DMS 273 (cell line): ENCODE results near the gene ACBD3.
A peak's percentile ranks its signal among the peaks of the same experiment; 100 is the strongest.
"Not testable (repeated sequence)": the region's sequence is repeated elsewhere in the genome, so short reads cannot be mapped to it uniquely, and the experiment has no call there.

Experiments used
- DNase-seq: peaks from one replicate; lab custom pipeline; 2025; ENCODE audit not compliant: unreplicated experiment; lab: John Stamatoyannopoulos, UW

ACBD3 gene

DNA sequence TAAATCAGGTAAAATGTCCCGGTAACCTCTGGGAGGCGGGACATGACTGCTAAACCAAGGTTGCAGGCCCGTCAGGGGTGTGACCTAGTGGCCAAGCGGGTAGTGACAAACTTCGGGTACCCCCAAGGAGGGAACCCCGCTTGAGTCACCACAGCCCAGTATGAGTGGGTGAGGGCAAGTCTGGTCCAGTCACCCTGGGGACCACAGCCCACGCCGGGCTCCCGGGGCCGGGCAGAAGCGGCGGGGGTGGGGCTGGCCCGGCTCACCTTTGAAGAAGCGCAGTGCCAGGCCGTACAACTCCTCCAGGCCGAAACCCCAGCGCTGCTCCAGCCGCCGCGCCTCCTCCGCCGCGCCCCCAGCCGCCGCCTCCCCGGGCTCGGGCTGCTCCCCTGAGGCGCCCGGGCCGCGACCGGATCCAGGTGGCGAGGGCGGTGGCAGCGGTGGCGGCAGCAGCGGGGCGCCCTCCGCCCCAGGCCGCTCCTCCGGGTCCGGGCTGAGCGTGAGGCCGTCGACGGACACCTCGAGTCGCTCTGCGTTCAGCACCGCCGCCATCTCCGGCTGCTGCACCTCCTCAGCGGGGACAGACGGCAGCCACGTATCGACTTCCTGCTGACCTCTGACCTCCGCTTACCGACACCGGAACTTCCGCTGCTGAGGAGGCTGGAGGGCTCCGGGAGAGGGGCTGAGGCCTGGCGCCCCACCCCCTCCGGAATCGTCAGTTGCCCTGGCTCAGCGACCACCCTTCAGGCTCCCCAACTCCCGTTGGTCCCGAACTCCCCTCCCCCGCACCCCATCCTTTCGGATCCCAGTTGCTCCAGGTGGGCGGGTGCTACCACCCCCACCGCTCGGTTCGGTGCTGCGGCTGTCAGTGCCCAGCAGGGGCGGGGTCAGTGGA is at the start of gene ACBD3:
TSS of gene ACBD3 (minus strand) at position 618 of the 895 bp plus-strand sequence. CDS start at position 552, 66 bp downstream.
- DNase-seq: peak; percentile 94

DNA sequence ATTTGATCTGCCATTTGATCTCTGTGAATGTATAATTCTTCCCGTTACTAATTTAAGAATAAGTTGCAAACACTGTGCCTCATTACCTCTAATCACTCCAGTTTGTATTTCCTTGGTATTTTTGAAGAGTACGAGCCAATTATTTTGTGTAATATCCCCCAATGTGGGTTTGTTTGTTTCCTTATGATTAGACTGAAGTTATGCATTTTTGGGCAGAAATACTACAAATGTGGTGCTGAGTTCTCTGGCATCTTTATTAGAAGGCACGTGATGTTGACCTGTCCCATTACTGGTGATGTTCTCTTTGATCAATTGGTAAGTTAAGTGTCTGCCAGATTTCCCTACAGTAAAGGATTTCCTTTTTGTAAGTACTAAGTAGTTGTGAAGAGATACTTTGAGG is 47.3 kb upstream of the ACBD3 start:
- no peak for DNase-seq

DNA sequence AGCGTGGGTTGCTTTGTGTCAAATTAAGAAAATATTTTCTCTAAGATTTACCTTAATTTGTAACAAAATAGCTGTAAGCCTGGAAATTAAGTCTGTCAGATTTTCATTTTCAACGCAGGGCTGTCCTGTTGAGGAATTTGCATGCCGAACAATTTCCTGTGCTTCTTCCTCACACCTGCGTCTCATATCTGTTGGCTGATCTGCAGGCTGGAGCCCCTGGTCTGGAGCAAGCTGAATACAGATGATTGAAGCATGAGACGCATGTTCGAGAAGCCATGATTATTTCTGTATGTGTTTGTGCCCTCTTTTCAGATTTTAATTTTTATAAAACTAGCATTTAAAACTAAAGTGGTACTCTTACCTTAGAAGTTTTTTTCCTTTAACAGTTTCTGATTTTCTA is 46.8 kb upstream of the ACBD3 start:
- no peak for DNase-seq

DNA sequence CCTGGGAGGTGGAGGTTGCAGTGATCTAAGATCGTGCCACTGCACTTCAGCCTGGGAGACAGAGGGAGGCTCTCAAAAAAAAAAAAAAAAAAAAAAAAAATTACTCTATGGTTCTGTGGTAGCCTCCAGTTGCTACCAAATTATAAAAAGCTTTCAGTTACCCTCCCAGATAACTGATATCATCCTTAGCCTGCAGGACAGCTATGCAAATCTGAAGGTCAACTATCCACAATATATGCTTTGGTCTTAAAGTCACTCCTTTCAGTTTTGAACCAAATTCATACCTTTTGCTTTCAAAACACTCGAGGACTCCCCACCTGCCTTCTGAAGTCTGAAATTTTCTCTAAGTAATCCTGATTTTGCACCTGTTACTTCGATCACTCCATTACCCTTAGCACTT is 40.1 kb upstream of the ACBD3 start:
- no peak for DNase-seq

DNA sequence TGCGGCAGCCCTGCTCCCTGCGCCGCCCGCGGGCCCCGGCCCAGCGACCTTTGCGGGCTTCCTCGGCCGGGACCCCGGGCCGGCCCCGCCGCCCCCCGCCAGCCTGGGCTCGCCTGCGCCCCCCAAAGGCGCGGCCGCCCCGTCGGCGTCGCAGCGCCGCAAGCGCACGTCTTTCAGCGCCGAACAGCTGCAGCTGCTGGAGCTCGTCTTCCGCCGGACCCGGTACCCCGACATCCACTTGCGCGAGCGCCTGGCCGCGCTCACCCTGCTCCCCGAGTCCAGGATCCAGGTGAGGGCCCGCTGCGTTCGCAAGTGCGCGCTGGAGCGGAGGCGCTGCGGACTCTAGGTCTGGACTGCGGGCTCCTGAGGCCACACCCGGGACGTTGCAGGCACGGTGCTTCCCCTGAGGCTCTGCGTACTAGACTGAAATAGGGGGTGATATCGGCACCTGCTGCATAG is 37.3 kb upstream of the ACBD3 start:
- DNase-seq: peak; percentile 74

DNA sequence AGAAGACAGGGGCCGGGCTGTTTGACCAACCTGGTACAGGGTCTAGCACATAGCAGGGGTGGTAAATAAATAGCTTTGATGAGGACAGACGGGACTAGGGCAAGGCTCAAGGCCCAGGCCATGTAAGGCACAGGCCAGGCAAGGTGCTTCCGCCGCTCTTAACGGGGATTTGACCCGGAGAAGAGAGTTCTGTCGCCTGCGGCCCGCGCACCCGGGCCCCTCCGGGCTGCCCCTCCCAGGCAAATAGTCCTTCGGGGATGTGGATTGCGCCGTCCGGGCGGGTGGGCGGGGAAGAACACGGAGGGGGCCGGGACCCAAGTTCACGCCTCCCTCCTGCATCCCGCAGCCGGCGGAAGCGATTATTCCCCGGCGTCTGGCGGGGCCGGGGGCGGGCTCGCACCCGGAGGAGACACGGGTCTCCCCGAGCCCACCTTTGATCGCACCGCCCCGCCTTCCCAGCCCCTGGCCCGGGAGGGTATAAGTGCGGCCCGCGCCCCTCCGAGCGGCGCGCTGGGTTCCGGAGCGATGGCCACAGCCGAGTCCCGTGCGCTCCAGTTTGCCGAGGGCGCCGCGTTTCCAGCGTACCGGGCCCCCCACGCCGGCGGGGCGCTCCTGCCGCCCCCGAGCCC is 36.7 kb upstream of the ACBD3 start, which contains the start of gene MIXL1:
TSS of gene MIXL1 (plus strand) at position 508 of the 629 bp plus-strand sequence. CDS start at position 526, 18 bp downstream.
- DNase-seq: peak; percentile 66

DNA sequence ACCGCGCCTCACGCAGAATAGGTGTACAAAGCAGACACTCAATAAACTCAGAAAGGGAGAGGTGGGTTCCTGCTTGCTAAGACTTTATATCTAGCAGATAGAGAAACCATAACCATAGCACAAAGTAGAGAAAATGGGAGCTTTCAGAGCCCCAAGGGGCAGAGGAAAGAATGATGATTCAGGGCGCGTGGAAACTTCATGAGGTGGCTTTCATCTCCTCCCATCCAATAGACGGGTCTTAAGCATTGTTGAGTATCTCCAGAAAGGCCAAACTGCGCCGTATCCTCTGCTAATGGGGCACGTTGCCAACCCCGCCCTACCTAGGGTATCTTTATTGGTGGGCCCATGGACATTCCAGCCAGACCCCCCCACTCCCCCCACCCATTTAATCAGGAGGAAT is 36.1 kb upstream of the ACBD3 start:
- no peak for DNase-seq

DNA sequence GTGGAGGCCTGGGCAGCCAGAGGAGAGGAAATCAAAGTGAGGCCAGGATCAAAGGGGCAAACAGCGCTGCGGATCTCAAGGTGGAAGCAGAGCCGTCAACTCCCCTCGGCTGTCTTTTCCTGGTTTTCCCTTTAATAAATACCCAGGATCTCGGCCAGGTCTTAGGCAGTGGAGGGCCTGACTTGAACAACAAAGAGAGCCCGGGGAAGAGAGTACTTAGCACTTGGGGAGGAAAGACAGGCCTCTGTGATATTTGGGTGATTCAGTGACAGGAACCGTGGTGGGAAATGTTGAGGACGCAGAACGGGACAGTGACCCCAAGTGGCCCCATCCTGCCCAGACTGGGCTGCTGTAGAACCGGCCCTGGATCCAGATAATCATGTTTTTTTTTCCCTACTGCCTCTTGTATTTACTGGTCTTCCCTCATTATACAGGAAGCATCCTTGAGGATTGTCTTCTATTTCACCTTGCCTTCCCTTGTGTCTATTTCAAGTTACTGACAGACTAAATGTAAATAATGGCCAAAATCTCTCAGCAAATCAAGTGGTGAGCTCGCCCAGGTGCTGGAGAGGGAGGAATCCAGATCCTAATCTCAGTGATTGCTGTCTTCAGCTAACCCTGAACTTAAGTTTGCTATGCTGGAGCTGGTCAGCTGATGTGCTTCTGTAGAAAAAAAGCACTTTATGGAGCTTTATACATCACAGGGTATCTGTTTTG is 34.1 kb upstream of the ACBD3 start:
- DNase-seq: no peak

DNA sequence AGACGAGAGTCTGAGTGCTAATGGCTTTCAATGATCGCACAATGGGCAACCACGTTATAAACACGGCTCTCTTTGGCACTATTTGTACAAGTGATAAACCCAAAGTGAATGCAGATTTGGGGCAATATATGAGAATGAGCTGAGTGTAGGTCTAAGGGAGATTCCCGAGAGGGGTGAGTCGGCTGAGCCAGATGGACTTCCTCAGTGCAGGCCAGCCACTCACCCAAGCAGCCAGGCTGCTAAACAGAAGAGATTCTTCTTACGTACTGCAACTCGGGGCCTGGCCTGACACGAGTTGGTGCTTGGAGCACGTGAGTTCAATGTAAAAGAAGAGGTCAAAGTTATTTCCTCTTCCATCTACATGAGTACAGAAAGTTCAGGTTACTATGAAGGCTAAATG is 30.7 kb upstream of the ACBD3 start:
- DNase-seq: peak; percentile 22

DNA sequence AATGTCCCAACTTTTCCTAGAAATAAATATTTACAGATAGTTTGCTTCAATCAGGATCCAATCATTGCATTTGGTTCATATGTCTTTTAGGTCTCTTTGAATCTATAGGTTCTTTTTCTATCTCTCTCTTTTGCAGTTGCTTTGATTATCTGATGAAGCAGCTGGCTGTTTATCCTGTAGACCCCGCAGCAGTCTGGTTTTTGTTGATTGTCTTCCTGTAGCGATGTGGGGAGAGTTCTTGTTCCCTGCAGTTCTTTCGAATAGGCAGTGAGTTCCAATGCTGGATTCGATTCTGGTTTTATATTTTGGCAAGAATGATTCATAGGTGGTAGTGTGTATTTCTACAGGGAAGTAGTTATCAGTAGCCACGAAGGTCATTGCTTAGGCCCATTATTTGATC is 29.5 kb upstream of the ACBD3 start:
- DNase-seq: no peak

DNA sequence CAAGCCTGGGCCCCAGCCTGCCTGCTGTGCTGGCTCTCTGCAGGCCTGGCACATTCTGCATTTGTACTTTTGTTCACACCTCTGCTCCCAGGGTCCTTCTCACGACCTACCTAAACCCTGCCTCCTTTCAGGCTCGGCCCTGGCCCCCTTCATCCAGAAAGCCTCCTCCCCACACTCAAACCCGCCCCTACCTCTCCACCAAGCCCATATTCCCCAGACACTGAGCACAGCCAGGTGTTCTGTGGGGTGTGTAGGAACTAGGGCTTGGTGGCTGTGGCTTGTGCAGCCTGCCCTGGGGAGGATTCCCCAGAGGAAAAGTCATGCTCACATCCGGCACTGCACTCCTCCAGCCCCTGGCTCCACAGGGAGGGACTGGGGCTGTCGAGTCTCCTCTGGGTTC is 28.7 kb upstream of the ACBD3 start:
- peak; percentile 44 for DNase-seq

DNA sequence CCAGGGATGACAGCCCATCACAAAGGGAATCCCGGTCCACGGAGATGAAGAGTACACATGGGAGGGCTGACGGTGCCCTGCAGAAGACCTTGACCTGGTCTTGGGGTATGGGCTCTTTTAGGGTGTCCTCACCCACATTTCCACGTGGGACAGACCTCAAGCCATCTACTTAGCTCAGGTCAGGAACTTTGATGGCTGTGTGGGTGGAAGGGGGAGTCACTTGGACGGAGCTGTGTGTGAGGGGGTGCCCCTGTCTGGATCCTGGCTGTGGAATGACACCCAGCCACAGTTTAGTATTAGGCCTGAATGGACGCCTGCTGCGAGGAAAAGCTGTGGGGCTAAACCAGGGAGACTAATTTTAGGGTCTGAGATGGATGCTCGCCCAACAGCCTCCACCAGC is 26.0 kb upstream of the ACBD3 start:
- DNase-seq: no peak

DNA sequence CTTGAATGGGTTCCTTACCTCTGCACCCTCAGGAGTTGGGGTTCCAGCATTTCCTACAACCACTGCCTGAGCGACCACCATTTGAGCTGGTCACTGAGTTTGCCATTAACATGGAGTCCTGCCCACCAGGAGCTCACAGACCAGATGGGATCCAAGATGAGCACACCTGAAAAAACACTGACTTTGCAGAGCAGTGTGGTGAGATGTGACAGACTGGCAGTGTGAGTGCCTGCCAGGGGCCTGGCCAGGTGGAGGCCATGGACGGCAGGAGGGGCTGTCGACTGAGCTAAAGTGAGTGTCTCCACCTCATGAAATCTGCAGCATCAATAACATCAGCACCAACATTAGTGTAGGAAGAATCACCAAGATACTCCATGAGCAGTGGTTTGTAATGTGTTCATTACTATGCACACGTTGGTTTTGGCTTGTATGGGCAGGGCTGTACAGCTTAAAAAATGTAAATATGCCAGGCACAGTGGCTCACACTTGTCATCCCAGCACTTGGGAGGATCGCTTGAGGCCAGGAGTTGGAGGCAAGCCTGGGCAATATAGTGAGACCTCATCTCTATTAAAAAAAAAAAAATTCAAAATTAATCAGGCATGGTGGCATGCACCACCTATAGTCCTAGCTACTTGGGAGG is 24.8 kb upstream of the ACBD3 start:
- peak; percentile 21 for DNase-seq

DNA sequence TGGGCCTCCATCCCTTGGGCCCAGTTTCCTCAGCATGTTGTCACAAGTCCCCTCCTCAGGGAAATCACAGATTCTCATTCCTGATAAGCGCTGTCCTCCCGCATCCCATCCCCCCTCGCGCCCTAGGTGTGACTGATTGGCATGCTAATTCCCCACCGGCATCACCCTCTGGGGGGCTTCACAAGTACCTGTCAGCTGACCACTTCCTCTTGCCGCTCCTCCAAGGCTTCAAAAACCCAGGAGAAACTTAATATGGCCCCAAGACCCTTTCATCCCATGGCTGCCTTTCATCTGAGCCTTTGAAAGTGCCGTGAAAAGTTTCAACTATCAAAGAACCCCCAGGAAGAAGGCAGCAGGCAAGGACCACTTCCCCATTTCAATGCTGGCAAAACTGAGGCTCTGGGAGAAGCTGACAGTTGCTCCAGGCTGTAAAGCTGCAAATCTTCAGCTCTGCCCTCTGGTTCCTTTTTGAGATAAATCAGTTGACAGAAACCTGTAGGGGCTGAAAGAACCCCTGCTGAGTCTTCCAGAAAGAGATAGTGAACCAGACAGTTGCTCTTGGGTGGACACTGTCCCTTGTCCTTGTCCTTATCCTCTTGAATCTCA is 24.1 kb upstream of the ACBD3 start:
- no peak for DNase-seq

DNA sequence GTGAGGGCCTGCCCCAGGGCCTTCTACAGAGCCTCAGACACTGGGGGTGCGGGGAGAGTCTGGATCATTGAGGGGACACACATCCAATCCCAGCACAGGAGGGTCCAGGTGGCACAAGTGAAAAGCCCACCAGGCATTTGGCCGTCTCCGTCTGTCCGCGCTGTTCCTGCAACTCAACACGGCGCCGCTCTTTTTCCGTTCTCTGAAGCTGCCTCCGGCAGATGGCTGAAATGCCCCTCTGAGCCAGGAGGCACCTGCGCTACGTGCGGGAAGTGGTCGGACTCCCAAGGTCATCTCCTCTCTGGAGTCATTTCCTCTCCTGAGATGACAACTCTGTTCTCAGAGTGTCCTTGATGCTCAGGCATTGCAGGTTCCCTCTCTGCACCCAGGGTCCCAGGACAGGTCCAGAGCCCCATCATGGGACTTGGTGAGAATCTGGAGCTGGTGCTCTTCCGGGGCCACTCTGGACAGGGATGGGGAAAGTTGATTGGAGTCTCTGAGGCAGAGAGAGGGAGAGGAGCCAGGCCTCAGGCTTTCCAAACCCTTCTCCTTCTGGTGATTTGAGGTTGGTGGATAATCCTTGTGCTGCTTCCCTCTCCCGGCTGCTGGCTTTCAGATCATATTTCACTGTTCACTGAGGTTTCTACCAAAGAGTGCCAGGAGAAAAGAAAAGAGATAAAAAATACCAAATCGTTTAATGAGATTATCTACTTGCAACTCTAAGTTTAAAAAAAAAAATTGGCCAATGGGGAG is 22.9 kb upstream of the ACBD3 start:
- DNase-seq: peak; percentile 63

DNA sequence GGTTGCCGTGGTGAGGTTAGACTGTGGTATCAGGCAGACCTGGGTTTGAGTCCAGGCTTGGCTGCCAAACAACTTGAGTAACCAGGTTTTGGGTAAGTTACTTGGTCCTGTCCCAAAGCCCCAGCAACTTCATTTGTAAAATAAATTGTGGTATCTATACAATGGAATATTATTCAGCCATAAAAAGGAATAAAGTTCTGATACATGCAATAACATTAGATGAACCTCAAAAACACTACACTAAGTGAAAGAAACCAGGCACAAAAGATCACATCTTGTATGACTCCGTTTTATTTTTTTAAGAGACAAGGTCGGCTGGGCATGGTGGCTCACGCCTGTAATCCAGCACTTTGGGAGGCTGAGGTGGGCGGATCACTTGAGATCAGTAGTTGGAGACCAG is 20.5 kb upstream of the ACBD3 start:
- no peak for DNase-seq

DNA sequence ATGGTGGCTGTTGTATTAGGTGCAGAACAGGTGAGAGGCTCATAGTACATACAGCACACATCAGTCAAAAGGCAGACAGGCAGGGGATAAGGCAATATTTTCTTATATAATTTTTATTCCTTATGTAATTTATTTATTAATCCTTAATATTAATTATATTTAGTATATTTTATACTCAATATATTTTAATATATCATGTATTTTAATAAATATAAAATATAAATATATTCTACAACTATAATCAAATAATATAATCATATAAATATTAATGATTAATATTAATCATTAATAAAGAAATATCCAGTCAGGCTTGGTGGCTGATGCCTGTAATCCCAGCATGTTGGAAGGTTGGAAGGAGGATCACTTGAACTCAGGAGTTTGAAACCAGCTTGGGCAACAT is 17.7 kb upstream of the ACBD3 start:
- DNase-seq: no peak

DNA sequence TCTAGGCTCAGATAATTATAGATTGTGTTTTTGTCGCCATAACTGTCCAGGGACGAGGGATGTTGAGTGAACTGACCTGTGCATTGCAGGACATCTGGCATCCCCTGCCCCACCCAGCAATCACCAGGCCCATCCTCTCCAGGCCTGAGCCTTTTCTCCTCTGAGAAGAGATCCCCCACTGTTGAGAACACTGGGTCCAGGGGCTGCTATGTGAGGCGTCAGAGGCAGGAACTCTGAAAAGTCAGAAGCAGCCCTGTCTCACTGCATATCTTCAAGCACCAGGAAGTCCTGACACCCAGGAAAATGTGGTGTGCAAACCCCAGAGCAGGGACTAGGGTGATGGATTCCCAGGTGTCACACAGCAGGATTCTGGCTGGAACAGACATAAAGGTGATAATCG is 17.1 kb upstream of the ACBD3 start:
- DNase-seq: no peak

DNA sequence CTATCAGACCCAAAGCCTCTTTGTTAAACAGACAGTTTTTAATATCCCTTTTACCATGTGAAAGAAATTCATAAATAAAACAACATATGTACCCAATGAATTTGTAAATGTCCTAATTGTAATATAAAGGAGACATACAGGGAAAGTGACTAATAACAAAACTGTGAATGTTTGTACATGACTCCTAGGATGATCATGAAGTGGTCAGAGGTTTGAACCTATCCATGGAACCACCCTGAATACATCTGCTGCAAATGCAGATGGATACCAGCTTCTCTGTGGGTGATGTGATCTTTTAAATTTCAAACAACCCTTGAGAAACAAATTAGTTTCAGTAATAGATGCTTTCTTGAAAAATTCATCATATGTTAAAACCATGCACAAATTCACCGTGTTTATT is 16.7 kb upstream of the ACBD3 start:
- no peak for DNase-seq

DNA sequence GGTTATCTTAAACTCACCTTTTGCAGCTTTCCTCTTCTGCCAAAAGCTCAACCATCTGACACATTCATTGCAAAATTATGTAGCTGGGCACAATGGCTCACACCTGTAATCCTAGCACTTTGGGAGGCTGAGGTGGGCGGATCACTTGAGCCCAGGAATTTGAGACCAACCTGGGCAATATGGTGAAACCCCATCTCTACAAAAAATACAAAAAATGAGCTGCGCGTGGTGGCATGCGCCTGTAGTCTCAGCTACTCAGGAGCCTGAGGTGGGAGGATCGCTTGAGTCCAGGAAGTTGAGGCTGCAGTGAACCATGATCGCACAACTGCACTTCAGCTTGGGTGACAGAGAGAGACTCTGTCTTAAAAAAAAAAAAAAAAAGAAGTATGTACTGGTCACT is 16.1 kb upstream of the ACBD3 start:
- not testable (repeated sequence) for DNase-seq
